Cortex of kidney (tissue), 1 donor: ENCODE data around the gene ADAMTS2.

Source experiments
- DNase-seq: peaks from one replicate; lab custom pipeline; 2025; lab: John Stamatoyannopoulos, UW

Gene ADAMTS2

DNA sequence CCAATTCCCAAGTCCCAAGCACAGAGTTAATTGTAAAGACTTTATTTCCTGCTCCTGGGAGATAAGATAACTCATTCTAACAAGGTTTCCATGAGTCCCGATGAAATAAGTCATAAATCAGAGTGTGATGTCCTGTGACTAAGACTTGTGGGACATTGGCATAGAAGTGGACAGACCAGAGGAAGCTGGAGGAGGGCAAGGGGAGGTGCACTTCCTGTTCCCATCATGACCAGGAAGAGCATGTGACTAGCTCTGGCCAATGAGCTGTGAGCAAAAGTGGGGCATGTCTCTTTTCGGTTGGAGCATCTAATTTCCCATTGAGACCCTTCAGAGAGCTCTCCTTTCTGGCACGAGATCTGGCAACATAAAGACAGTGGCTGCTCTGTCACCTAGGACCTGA lies 184.7 kb downstream of the ADAMTS2 start:
- DNase-seq, result no peak

DNA sequence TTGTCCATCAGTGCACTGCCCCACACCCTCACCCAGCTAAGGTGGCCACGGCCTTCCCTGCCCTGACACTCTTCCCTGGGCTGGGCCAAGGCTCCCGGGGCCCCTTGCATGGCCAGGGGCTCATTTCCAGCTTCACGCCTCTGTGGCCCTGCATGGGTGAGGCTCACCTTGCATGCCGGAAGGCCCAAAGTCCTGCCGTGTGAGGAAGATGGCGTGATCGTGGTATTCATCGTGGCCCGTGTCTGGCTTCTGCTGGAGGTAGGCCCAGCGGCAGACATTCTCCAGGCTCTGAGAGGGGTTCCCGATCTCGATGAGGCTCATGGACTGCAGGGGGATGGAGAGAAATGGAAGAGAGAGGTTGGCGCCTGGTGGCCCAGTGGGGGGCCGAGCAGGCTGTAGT lies 186.7 kb downstream of the ADAMTS2 start:
- DNase-seq, result no peak

DNA sequence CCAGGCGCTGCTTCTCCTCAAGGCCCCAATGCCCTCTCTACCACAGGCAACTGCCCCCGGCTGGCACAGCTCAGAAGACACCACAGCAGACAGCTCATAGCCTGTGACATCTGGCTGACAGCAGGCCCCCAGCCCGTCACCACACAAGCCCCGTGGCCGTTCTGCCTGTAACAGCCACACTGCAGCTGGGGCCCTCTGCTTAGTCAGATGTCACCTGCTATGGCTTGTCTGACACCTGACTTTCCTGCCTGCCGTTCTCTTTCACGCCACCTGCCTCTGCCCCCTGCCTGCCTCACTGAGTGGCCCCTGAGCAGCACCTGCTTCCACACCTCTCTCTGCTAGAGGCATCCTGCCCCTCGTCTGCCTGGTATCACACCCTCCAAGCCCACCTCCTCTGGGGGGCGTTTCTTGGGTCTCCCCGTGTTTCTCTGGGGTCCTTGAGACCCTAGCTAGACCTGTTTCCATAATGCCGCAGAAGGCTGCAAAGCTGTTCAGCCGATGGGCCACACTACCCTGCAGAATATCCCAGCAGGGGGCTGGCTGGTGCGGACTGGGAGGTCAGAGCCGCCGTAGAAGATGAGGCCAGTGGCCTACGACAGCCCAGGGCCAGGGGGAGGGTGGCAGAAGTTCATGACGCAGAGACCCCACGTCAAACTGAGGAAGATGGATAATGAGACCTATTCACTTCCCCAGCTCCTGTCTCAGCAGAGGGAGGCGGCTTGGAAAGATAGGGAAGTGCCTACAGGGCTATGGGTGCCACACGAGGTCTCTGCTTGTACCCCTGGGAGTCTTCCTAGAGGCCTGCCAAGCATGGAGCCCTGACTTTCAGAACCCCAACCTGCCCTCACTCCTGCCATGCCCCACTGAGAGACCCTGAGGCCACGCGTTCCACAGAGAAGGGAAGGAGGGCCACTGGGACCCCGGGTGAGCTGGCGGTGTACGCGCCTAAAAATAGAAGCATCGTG lies 190.0 kb downstream of the ADAMTS2 start:
- no peak for DNase-seq

DNA sequence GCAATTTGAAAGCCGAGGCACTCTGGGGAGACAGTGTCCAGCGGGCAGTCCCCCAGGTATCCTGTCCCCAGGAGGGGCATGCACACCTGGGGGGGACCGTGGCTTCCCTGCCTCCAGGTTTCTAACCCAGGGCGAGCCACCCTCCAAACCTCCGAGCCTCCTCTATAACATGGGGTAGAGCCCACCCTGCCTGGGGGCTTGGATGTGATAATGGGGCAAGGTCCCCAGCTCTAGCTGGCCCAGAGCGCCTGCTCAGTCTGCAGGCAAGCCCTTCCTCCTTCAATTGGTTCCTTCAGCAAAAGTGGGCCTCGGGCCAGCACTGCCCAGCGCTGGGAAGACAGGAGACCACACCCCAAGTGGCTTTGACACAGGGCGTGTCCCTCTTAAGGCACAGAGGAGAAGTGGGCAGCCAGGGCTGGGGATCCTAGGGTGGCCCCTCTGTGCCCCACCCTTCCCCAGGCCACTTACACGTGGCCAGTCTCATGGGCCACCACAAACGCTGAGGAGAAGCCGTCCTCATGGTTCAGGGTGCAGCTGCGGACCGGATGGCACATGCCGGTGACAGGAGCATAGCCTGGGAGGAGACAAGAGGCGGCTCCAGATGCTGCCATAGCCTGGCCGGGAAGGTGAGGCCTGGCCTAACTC lies 190.8 kb downstream of the ADAMTS2 start:
- no peak for DNase-seq

DNA sequence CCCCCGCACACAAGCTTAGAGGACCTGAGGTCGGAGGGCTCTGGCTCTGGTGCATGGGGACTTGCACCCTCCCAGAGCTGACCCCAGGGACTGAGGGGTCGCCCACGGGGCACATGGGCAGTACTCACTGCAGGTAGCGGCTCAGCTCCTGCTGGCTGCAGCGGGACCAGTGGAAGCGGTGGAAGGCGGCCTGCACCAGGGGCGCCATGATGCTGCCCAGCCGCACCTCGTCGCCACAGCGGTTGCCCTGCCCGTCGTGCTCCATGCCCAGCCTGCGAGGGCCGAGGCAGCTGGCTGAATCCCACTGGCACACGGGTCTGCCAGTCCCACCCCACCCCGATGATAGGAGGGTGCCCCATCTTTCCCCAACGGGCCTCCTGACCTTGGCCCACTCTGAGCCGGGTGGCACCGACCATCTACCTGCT lies 191.3 kb downstream of the ADAMTS2 start:
- DNase-seq, result no peak

DNA sequence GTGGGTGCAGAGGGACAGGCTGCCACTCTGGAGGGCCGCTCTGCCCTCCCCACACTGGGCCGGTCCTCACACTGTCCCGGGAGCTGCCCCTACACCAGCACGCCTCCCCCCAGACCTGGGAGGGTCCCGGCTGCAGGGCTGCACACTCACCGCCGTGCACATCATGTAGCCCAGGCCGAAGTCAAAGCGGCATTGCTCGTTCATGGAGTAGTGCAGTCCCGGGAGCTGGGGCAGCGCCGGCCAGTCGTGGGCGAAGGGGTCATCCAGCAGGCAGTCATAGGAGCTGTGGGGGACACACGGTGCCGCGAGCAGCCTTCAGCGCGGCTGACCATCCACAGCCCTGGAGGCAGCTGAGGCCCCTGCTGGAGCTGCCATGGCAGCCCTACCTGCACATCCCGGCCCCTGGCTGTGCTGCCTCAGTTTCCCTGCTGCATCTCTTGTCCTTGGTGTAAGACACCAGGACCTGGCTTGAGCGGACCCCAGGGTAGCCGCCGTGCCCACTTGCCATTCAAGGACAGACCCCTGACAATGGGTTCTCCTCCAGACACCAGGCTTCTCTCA lies 191.8 kb downstream of the ADAMTS2 start:
- no peak for DNase-seq

DNA sequence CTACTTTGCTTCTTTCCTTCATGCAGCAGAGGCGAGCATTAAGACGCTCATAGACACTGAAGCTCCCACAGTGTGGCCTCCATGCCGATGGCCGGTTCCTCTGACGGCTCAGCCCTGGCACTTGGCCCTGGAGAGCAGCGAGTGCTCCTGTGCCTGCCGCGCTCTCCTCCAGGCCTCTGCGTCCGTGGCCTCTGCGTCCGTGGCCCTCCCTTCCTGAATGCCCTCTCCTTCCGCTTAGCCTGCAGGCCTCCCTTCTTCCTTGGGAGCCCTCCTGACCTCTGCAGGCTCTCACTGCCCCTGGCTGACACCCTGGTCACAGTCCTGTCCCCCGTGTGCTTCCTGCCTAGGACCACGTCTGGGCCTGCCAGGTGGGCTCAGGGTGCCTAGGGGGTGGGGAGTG lies 192.3 kb downstream of the ADAMTS2 start:
- no peak for DNase-seq

DNA sequence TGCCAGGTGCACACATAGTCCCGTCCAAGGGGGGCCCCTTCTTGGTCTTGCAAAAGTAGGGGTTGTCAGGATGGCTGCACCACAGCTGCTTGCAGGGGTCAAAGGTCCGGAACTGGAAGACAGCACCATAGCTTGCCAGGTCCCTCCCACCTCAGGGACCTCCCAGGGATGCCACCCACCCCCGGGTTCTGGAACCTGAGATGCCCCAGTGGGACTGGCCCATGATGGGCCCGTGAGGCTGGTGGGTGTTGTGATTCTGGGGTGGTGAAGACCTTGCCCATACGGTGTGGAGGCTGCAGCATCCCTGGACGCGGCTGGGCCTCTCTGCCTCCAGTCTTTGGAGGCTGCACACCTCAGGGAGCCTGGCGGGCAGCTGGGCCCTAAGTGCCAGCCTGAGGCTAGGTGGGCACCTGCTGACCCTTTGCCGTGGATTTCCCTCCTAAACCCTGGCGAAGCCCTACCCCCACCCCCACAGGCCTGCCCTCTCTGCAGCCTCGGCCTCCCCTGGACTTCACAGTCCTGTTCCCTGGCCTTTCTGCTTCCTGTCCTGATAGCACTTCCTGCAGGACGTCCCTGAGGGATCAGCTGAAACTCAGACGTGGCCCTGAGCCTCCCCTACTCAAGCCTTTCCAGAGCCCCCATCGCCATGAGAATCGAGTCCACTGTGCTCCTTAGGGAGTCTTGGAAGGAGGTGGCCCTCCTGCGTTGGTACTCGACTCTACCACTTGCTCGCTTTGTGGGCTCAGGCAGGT lies 192.9 kb downstream of the ADAMTS2 start:
- no peak for DNase-seq

DNA sequence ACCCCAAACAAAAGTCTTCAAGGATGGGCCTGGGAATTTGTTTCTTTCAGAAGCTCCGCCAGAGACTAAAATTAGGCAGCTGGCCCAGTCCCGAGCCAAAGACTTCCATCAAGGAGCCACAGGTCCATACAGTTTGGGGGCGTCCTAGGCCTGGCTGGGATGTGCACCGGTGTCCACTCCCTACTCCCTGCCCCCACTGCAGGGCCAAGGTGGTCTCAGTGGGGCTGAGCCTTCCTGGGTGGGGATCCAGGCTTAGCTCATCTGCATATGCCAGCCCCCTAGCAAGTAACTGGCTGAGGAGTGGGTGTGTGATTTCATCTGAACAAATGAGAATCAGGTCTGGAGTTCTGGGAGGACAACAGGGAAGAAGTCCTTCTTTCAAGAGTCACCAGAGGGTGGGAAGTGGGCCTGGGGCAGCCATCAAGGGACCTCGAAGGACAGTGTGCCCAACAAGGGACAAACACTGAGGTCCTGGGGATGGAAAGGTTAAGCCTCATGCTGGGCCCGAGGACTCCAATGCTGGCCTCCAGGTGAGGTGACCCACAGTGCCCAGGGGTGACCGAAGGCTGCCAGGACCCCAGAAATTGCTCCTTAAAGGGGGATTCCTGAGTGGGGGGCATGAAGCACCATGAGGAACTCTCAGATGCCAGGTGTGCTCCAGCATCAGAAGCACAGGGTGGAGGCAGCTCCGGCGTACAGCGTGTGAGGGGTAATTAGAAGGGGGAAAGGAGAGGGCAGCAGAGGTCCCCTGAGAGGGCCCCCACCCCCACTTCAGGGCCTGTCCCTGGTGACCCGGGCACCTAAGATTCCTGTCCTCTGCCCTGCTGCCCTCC lies 193.8 kb downstream of the ADAMTS2 start:
- DNase-seq, result no peak

DNA sequence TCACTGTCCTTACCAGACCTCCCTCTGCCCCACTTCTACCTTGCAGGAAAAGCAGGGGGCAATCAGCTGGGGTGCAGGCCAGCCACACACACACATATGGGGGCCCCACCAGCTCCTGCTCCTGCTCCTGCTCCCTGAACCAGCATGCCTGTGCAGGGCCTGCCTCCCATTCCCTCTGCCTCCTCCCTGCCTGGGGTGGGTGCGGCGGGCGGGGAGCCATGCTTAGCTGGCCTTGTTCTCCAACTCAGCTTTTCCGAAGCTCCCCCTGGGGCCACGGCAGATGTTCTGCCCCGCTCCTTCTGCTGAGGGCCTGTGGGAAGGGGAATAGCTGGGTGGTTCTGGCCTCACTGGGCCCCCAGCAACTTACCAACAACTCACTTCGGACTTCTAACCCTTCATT lies 195.2 kb downstream of the ADAMTS2 start:
- no peak for DNase-seq

DNA sequence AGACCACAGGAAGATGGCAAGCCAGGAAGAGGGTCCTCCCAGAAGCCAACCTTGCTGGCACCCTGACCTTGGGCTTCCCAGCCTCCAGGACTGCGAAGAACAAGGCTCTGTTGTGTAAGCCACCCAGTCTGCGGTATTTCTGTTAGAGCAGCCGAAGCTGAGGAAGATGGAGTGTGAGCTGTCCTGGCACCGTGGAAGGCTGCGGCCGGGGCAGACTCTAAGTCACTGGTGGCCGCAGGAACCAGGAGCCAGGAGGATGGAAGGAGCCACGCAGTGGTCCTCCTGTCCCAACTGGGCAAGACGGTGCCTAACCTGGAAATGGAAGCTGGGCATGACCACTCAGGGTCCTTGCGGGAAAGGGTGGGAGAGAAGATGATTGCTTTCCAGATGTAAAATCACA lies 196.0 kb downstream of the ADAMTS2 start:
- DNase-seq, result no peak

DNA sequence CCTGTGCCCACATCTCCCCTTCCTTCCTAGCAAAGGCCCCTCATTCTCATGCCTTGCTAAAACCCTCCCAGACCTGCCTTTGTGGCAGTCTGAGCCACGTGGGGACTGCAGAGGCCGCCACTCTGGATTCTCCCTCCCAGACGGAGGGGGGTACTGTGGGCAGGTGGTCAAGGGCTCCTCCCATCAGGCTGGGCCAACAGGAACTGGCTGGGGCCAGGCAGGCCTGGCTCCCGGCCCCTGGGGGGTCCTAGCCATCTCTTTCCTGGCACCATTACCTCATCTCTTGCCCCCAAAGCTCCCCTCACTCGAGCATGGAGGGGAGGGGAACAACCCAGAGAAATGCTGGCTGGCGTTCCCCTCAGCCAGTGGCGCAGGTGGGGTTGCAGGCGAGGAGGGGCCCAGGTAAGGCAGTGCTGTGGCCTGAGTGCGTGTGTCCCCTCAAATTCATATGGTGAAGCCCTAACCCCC lies 196.5 kb downstream of the ADAMTS2 start:
- no peak for DNase-seq

DNA sequence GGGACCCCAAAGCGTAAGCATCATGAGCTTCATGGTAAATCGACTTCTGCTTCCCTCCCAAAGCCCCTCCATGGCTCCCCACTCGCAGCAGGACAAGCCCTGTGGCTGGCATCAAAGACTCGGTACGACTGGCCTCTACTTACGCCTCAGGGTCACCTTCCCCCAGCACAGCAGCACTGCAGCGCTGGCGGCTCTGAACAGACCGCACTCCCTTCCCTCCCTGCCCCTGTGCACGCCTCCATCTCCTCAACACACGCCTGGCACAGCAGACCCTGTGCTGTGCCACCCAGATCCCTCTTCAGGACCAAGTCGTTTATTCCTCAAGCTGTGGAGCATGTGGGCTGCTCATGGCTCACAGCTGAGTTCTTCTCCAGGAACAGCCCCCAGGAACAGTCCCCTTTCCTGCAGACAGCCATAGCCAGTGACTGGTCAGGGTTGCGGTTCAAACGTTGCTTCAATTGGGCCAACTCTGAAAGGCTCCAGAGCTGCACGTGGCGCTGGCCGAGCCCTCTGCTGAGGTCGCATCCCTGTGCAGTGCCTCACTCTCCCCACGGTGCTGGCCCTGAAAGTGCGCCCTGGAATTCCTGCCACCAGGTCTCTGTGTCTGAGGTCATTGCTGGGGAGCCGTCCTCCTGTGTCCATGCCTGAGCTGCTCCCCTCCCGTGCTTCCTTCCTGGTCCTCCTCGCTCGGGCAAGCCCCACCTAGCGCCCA lies 197.1 kb downstream of the ADAMTS2 start:
- no peak for DNase-seq

DNA sequence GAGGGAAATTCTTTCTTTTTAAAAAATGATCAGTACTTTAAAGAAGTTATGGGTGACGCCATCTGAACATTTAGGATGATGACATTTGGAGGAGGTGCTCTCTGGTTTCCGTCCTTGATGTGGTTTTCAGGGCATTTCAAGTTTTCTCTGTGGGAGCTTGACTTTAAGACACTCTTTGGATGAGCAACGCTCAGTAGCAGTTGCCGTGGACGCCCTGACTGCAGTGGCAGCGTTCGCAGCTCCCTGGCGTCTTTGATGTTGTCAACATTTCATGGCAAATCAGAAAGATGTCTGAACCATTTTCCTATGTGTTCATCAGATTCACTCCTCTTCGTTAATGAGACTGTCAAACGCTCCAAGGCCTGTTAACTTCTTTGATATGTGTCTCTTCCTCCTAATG lies 199.0 kb downstream of the ADAMTS2 start:
- no peak for DNase-seq

DNA sequence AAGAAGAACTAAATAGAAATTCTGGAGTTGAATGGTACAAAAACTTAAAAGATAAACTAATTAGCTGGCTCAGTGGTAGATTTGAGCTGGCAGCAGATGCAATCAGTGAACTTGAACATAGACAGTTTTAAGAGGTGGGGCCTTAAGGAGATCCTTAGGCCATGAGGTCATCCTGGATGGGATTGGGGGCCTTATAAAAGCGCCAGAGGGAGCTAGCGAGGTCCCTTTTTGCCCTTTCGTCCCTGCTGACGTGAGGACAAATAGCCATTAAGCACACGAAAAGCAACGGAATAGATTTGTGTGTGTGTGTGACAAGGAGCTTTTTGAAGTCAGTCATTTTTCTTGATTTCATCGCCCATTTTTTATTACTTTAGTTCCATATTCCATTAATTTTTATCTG lies 201.8 kb downstream of the ADAMTS2 start:
- no peak for DNase-seq

DNA sequence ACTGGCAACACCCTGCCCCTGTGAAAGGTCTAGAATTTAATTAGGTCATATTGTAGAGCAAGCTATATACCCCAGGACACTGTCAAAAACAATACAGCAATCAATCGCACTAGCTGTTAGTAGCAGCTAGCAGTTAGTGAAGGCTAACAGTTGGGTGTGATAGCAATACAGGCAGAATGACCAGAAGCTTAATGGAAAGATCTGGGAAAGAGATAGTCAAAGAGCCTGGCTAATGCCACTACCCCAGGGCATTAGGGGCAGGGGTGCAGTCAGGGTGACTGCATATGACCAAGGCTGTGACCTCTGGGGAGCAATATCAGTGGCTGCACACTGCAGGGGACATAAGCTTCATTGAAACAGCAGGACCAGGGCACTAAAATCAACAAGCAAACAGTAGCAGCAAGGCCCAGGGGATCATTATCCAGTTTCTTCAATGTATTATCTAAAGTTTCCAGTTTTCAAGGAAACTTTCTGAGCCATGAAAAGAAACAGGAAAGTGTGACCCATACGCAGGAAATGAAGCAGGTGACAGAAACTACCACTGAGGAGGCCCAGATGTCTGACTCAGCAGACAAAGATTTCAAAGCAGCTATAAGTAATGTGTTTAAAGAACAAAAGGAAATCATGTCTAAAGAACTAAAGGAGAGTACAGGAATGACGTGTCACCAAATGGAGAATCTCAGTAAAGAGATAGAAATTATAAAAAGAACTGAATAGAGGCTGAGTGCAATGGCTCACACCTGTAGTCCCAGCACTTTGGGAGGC lies 202.6 kb downstream of the ADAMTS2 start:
- DNase-seq, result no peak

DNA sequence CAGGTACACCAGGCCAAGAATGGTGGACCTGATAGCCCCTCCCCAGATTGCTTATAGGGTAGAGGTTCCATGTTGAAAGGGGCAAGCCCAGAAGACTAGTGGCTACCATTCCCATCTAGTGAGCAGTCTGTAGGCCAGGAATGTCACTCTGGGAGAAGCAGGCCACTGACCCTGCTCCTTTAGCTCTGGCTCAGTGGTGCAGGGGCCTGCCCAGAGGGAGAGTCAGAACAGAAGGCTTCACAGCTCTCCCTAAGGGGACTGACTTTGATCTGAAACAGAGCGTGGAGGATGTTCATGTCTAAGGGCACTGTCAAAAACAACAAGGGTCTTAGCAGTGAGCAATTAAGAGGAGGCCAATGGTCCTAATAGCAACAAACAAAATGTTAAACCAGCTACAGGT lies 203.4 kb downstream of the ADAMTS2 start:
- DNase-seq, result no peak

DNA sequence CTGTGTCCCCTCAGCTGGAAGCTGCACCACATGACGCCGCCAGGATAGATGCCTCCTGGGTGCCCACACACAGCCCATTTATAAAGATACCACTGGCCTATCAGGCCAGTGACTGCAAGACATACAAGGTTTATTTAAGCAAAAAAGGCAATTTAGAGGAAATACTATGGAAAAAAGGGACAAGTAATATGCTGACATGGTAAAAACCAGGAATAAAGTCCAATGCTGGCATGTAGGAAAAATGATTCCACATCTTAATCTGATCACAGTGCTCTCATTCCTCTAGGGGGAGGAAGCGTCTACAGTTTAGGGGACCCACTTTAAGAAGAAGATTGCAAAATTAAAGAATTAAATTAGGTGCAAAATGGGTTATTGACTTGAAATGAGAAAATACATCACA lies 205.0 kb downstream of the ADAMTS2 start:
- DNase-seq, result no peak

DNA sequence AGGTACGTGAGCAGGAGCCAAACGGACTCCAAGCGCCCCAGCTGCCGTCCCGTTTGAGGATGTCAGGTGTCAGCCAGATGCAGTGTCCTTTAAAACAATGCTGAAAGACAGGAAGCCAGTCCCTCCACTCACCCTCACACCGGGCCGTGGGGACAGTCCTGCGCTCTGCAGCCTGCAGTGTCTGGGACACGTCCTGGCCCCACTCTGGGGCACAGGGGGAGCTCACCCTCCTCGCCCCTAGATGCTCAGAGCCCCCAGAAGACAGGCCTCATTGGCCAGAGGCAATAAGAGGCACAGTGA lies 205.4 kb downstream of the ADAMTS2 start:
- DNase-seq, result no peak
